H1 (cell line): ENCODE measurements around the gene ZNF618. TPM values are rescaled to one million over a fixed set of nuclear protein-coding genes. Genes with fewer than 3 reads are reported as not detected.

Experiments used
- BACH1 ChIP-seq: IDR thresholded peaks from 2 replicates; pipeline ENCODE4 v1.6.1; 2012; ENCODE audit warnings: low read length, improper control_type of control experiment
- CBX5 ChIP-seq: fragments of 300-800, 300-1000 bp; sonication (generic); IDR thresholded peaks from 2 replicates; pipeline ENCODE4 v1.7.1; 2016; ENCODE audit warnings: antibody characterized with exemption, low read length, low read depth
- RXRA ChIP-seq: IDR thresholded peaks from 2 replicates; pipeline ENCODE4 v1.6.1; 2011; ENCODE audit warnings: low read depth, mild to moderate bottlenecking, low read length, moderate library complexity; ENCODE audit not compliant: insufficient read depth
- SIRT6 ChIP-seq: IDR thresholded peaks from one replicate; pipeline ENCODE4 v1.7.1; 2012; ENCODE audit warnings: low read length, inconsistent platforms
- SP1 ChIP-seq: IDR thresholded peaks from 2 replicates; pipeline ENCODE4 v1.6.1; 2011; ENCODE audit warnings: low read depth, low read length
- SRF ChIP-seq: IDR thresholded peaks from 2 replicates; pipeline ENCODE4 v1.6.1; 2011; ENCODE audit warnings: mild to moderate bottlenecking, low read depth, low read length, moderate library complexity
- ZNF274 ChIP-seq: IDR thresholded peaks from 2 replicates; pipeline ENCODE4 v1.7.0; 2012; ENCODE audit warnings: low read length, borderline replicate concordance; ENCODE audit errors: extremely low read depth
- polyA plus RNA-seq, 7 experiments: library from polyadenylated mRNA; depleted of rRNA in 3 of 7; stranded (reverse) in 5 of 7; unstranded in 2 of 7; fragments of >200 nt in 5 of 7; fragments of 200-250 nt in 2 of 7; gene quantifications; 1 replicate in 5 of 7; 2 replicates in 1 of 7; 4 replicates in 1 of 7; pipeline versions ENCODE4 v1.2.1 to v1.2.3, GENCODE V29; 2011 to 2013; ENCODE audit warnings: missing spikeins in 2 of 7, mixed read lengths in 2 of 7
- total RNA-seq: library from RNA; stranded (reverse); fragmentation: NEBNext Ultra II Directional; extraction: Animal tissue kit (Norgen Biotek cat#: 25700); gene quantifications from 2 replicates; pipeline ENCODE4 v1.2.1, GENCODE V29; 2021

The ZNF618 gene
- total and polyA plus RNA-seq, 2 of the 8 experiments (the other 6 are each of a cell fraction or from before 2014, with no cell fraction given), result 9.6 to 28.5 TPM

DNA sequence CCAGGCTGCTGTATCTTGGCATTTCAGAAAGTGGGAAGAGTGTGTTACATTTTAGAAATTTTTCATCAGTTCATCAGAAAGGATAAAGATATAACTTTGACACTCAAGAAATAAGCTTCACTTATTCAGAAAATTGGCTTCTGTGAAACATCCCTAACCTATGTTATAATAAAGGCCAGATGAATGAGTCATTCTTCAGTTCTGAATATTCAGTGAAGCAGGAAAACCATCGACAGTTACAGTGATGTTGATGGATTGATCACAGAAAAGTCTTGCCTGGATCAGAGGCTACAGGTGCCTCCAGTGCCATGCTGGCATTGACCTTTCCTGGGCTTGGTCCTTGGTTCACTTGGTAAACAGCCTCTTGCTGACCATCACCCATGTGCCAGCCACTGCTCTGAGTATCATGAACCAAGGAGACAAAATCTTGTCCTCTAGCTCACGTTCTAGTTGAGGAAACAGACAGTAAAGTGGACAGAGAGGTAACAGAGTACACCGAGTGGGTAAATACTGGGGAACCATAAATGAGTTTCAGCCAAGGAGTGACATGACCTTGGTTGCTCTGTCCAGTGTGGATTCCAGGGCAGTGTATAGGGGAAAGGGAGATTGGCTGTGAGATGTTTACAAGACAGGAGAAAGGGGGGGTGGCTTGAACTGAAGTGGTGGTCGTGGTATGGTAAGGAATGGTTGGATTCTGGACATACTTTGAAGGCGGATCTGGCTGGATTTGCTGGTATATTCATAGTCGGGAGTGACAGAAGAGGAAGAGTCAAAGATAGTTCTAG, 103.4 kb downstream of the ZNF618 start (continued):
- TF ChIP-seq SIRT6 (no peak), SRF (no peak), SP1 (no peak), CBX5 (no peak), ZNF274 (no peak), BACH1 (no peak), RXRA (no peak)
